HG03064 (cell line): Measurements from ENCODE around the gene ULK3.

ENCODE experiments used
- ATAC-seq: cut with Tn5 transposase; IDR thresholded peaks from one replicate; pipeline ENCODE4 v1.9.1; 2021; ENCODE audit warnings: low read depth; ENCODE audit not compliant: unreplicated experiment

The ULK3 gene

GRCh38 chr15:74787251-74788041 lies 55.5 kb downstream of the ULK3 start:
- peak; percentile 36 for ATAC-seq

- no peak for ATAC-seq
Observed at GRCh38 chr15:74786551-74787165, 56.3 kb downstream of the ULK3 start.
